CD4-positive, alpha-beta memory T cell (primary cell): ENCODE data around the gene ZSCAN10. TPM values are rescaled to one million over a fixed set of nuclear protein-coding genes. Genes with fewer than 3 reads are reported as not detected.
"Not testable (repeated sequence)": the region's sequence is repeated elsewhere in the genome, so short reads cannot be mapped to it uniquely, and the experiment has no call there.

Experiments used
- CTCF ChIA-PET: fragments of 350-600 bp; sonication (Branson Sonifier 250); formaldehyde crosslinking; loops from one replicate; lab custom pipeline; 2021; ENCODE audit warnings: inconsistent platforms; ENCODE audit not compliant: partially characterized antibody; lab: Charles Lee
- POLR2A ChIA-PET: fragments of 350-600 bp; sonication (Branson Sonifier 250); formaldehyde crosslinking; loops from one replicate; lab custom pipeline; 2021; ENCODE audit not compliant: partially characterized antibody; lab: Charles Lee
- DNase-seq, 5 donors: peaks; one replicate each; pipeline versions ENCODE4 v3.0.0 to v3.0.0-alpha.2; 2020 to 2022; ENCODE audit warnings: mixed read lengths in 1 of 5
- H3K27ac ChIP-seq: one replicate; pipeline ENCODE4 v1.7.0; 2013; ENCODE audit warnings: low read depth, low read length
- H3K27me3 ChIP-seq: 2 replicates; pipeline ENCODE4 v1.7.0; 2013; ENCODE audit warnings: mild to moderate bottlenecking, low read length, moderate library complexity; ENCODE audit not compliant: insufficient read depth
- H3K36me3 ChIP-seq: 2 replicates; pipeline ENCODE4 v1.7.0; 2013; ENCODE audit warnings: mild to moderate bottlenecking, low read length, moderate library complexity; ENCODE audit not compliant: insufficient read depth
- H3K4me1 ChIP-seq: 2 replicates; pipeline ENCODE4 v1.7.0; 2013; ENCODE audit warnings: mild to moderate bottlenecking, low read length, moderate library complexity; ENCODE audit not compliant: insufficient read depth
- H3K4me3 ChIP-seq, 2 donors: one replicate each; pipeline ENCODE4 v1.7.0; 2013; ENCODE audit warnings: low read length in 2 of 2, mild to moderate bottlenecking in 1 of 2
- H3K9me3 ChIP-seq, 2 donors: one replicate each; pipeline ENCODE4 v1.7.0; 2013; ENCODE audit warnings: low read length in 2 of 2, control low read depth in 1 of 2; ENCODE audit not compliant: control insufficient read depth in 1 of 2
- H3K27ac Mint-ChIP-seq, 7 donors: one replicate each; pipeline ENCODE4 v1.8.0; 2020 to 2021; ENCODE audit warnings: mixed read lengths in 7 of 7, mild to moderate bottlenecking in 6 of 7, inconsistent platforms in 3 of 7, moderate library complexity in 3 of 7
- H3K27me3 Mint-ChIP-seq, 2 donors: one replicate each; pipeline ENCODE4 v1.8.0; 2020 to 2021; ENCODE audit warnings: mixed read lengths in 2 of 2
- H3K36me3 Mint-ChIP-seq, 2 donors: one replicate each; pipeline ENCODE4 v1.8.0; 2020 to 2021; ENCODE audit warnings: mixed read lengths in 2 of 2, inconsistent platforms in 1 of 2, mild to moderate bottlenecking in 1 of 2
- H3K4me1 Mint-ChIP-seq, 4 donors: one replicate each; pipeline ENCODE4 v1.8.0; 2020 to 2021; ENCODE audit warnings: mixed read lengths in 4 of 4, mild to moderate bottlenecking in 1 of 4
- H3K4me3 Mint-ChIP-seq, 8 donors: one replicate each; pipeline ENCODE4 v1.8.0; 2020 to 2021; ENCODE audit warnings: mixed read lengths in 8 of 8, mild to moderate bottlenecking in 7 of 8, moderate library complexity in 6 of 8, inconsistent platforms in 3 of 8
- H3K9me3 Mint-ChIP-seq, 8 donors: one replicate each; pipeline ENCODE4 v1.8.0; 2020 to 2021; ENCODE audit warnings: mixed read lengths in 8 of 8, mild to moderate bottlenecking in 5 of 8, inconsistent platforms in 3 of 8, moderate library complexity in 1 of 8
- intact Hi-C: fragments of 100-400 bp; cut with micrococcal nuclease; formaldehyde crosslinking; loops from one replicate; pipeline ENCODE4 v1.15.1; 2023
- polyA plus RNA-seq, 2 donors: library from polyadenylated mRNA; unstranded; fragments of 300-500 nt; fragmentation: Illumina TruSeq; gene quantifications; one replicate each; pipeline ENCODE4 v1.2.3, GENCODE V29; 2021
- total RNA-seq, 2 experiments: library from RNA; stranded (reverse); gene quantifications; one replicate each; pipeline ENCODE4 v1.2.3, GENCODE V29; 2021

Gene ZSCAN10
- total and polyA plus RNA-seq, 4 experiments from 2014 or later, result 0.15 TPM; not detected in 3

GRCh38 chr16:3074860-3075522, 24.1 kb downstream of the ZSCAN10 start:
- ChIA-PET POLR2A (interaction anchor here (0.8 to 11.4 kb wide), 31 partner anchors 8 to 1400 kb away, joined by 3 to 217 read pairs (median 6); partner anchors contain the start of genes HCFC1R1, IL32, THOC6 and ZNF174), CTCF (interaction anchor here (0.7 to 8.2 kb wide), 18 partner anchors 10 to 578 kb away, joined by 3 to 78 read pairs (median 4); partner anchors contain the start of genes IL32, TNFRSF12A, ZNF213 and ZSCAN10)
- Histone ChIP-seq H3K27ac (peak overlapping the region; percentile 77), H3K9me3 (no peaks in the 10 kb centered on the region), H3K27me3 (no peaks in the 10 kb centered on the region), H3K4me1 (peaks cover 98% of the 10 kb centered on the region), H3K36me3 (no peaks in the 10 kb centered on the region), H3K4me3 (peak overlapping the region; percentile 4 to 29)
- Mint-ChIP-seq H3K4me3 (peak overlapping the region; percentile 74 to 87 (median 83)), H3K27ac (peak overlapping the region; percentile 91 to 99 (median 97)), H3K9me3 (peaks cover 0 to 2% (median 0%) of the 10 kb centered on the region in 8 donors), H3K4me1 (peaks cover 69 to 98% (median 85%) of the 10 kb centered on the region in 4 donors), H3K36me3 (peaks cover 3 to 16% of the 10 kb centered on the region in 2 donors), H3K27me3 (no peaks in the 10 kb centered on the region)
- peak; percentile 90 to 96 (median 91) for DNase-seq
- intact Hi-C loops, result loop anchor here (1.0 to 2.0 kb wide), 3 partner anchors 10 to 31 kb away; partner anchors contain the start of gene IL32

GRCh38 chr16:3073448-3073847, 25.6 kb downstream of the ZSCAN10 start:
- Mint-ChIP-seq H3K4me3 (peak overlapping the region; percentile 74 to 87 (median 82)), H3K27ac (peak overlapping the region; percentile 91 to 99 (median 97)), H3K27me3 (no peaks in the 10 kb centered on the region), H3K4me1 (peaks cover 67 to 96% (median 81%) of the 10 kb centered on the region in 4 donors), H3K36me3 (peaks cover 16 to 26% of the 10 kb centered on the region in 2 donors), H3K9me3 (peaks cover 0 to 1% (median 0%) of the 10 kb centered on the region in 8 donors)
- H3K9me3 ChIP-seq, result no peaks in the 10 kb centered on the region
- ChIA-PET POLR2A (interaction anchor here (4.8 to 11.4 kb wide), 4 partner anchors 7 to 55 kb away, joined by 37 to 217 read pairs (median 68); partner anchors contain the start of gene IL32), CTCF (interaction anchor here (4.8 to 8.2 kb wide), 3 partner anchors 9 to 25 kb away, joined by 33 to 78 read pairs (median 57); partner anchors contain the start of genes IL32 and ZSCAN10)
- H3K4me3 ChIP-seq, result peak overlapping the region in 1 of 2 donors; percentile 26
- no peaks in the 10 kb centered on the region for H3K27me3 ChIP-seq
- intact Hi-C loops, result no loop called here
- peak overlapping the region; percentile 77 for H3K27ac ChIP-seq
- H3K4me1 ChIP-seq, result peaks cover 96% of the 10 kb centered on the region
- H3K36me3 ChIP-seq, result peaks cover 7% of the 10 kb centered on the region
- DNase-seq, result no peak

- H3K4me3 ChIP-seq, intact Hi-C loops, H3K27me3 ChIP-seq, H3K9me3 Mint-ChIP-seq, H3K9me3 ChIP-seq, H3K27me3 Mint-ChIP-seq: not testable (repeated sequence)
- Histone ChIP-seq H3K36me3 (peaks cover 14% of the 10 kb centered on the region), H3K4me1 (peaks cover 96% of the 10 kb centered on the region), H3K27ac (peak overlapping the region; percentile 12)
- ChIA-PET CTCF (interaction anchor here (0.8 to 8.2 kb wide), 2 partner anchors 13 to 25 kb away, joined by 3 to 78 read pairs; partner anchors contain the start of gene ZSCAN10), POLR2A (interaction anchor here (1.5 to 11.4 kb wide), 4 partner anchors 6 to 20 kb away, joined by 3 to 217 read pairs (median 42); partner anchors contain the start of gene IL32)
- peak overlapping the region in 6 of 8 donors; percentile 74 to 87 (median 78) for H3K4me3 Mint-ChIP-seq
- H3K36me3 Mint-ChIP-seq, result peaks cover 23 to 28% of the 10 kb centered on the region in 2 donors
- peak; percentile 32 to 68 (median 48) for DNase-seq
- peaks cover 65 to 96% (median 79%) of the 10 kb centered on the region in 4 donors for H3K4me1 Mint-ChIP-seq
- peak overlapping the region in 6 of 7 donors; percentile 36 to 99 (median 94) for H3K27ac Mint-ChIP-seq
Measured at GRCh38 chr16:3072576-3073263, 26.4 kb downstream of the ZSCAN10 start.

GRCh38 chr16:3072148-3072547, 26.9 kb downstream of the ZSCAN10 start:
- Histone ChIP-seq H3K36me3 (peaks cover 20% of the 10 kb centered on the region), H3K4me1 (peaks cover 96% of the 10 kb centered on the region)
- H3K27me3 Mint-ChIP-seq, H3K9me3 Mint-ChIP-seq, intact Hi-C loops, H3K9me3 ChIP-seq, H3K27me3 ChIP-seq, H3K27ac ChIP-seq, H3K4me3 ChIP-seq: not testable (repeated sequence)
- peak overlapping the region; percentile 63 to 96 (median 88) for H3K27ac Mint-ChIP-seq
- peaks cover 29 to 33% of the 10 kb centered on the region in 2 donors for H3K36me3 Mint-ChIP-seq
- ChIA-PET CTCF (interaction anchor here (0.8 kb wide), 1 partner anchor 12 kb away, joined by 3 read pairs; no protein-coding TSS in a partner anchor), POLR2A (interaction anchor here (1.5 to 11.4 kb wide), 3 partner anchors 5 to 13 kb away, joined by 3 to 217 read pairs (median 47); partner anchors contain the start of gene IL32)
- H3K4me3 Mint-ChIP-seq, result peak overlapping the region in 7 of 8 donors; percentile 55 to 84 (median 74)
- H3K4me1 Mint-ChIP-seq, result peaks cover 62 to 96% (median 78%) of the 10 kb centered on the region in 4 donors
- peak in 1 of 5 donors; percentile 43 for DNase-seq

GRCh38 chr16:3071655-3072054, 27.4 kb downstream of the ZSCAN10 start:
- POLR2A ChIA-PET, result interaction anchor here (0.7 to 11.4 kb wide), 12 partner anchors 5 to 100 kb away, joined by 3 to 217 read pairs (median 6); partner anchors contain the start of genes IL32 and ZSCAN10
- H3K27me3 Mint-ChIP-seq, result no peaks in the 10 kb centered on the region
- H3K9me3 ChIP-seq, result no peaks in the 10 kb centered on the region
- H3K36me3 Mint-ChIP-seq, result peaks cover 30 to 35% of the 10 kb centered on the region in 2 donors
- intact Hi-C loops, result no loop called here
- H3K27ac ChIP-seq, result no peak overlapping the region
- no peak overlapping the region for H3K4me3 ChIP-seq
- H3K36me3 ChIP-seq, result peaks cover 21% of the 10 kb centered on the region
- peak overlapping the region; percentile 63 to 96 (median 88) for H3K27ac Mint-ChIP-seq
- DNase-seq, result no peak
- peaks cover 92% of the 10 kb centered on the region for H3K4me1 ChIP-seq
- CTCF ChIA-PET, result interaction anchor here (1.0 to 1.9 kb wide), 6 partner anchors 12 to 96 kb away, joined by 3 to 8 read pairs (median 4); no protein-coding TSS in a partner anchor
- peaks cover 0 to 2% (median 0%) of the 10 kb centered on the region in 8 donors for H3K9me3 Mint-ChIP-seq
- H3K4me3 Mint-ChIP-seq, result peak overlapping the region; percentile 45 to 84 (median 72)
- H3K27me3 ChIP-seq, result no peaks in the 10 kb centered on the region
- H3K4me1 Mint-ChIP-seq, result peaks cover 58 to 95% (median 74%) of the 10 kb centered on the region in 4 donors

- no peak for DNase-seq
- no peak overlapping the region for H3K27ac ChIP-seq
- H3K36me3 Mint-ChIP-seq, result peaks cover 37 to 43% of the 10 kb centered on the region in 2 donors
Measured at GRCh38 chr16:3070608-3071111, 28.4 kb downstream of the ZSCAN10 start.

More at GRCh38 chr16:3070608-3071111, 28.4 kb downstream of the ZSCAN10 start:
- Histone ChIP-seq H3K36me3 (peaks cover 21% of the 10 kb centered on the region), H3K4me1 (peaks cover 82% of the 10 kb centered on the region), H3K9me3 (no peaks in the 10 kb centered on the region), H3K27me3 (no peaks in the 10 kb centered on the region), H3K4me3 (no peak overlapping the region)
- ChIA-PET POLR2A (interaction anchor here (0.7 to 11.4 kb wide), 18 partner anchors 4 to 101 kb away, joined by 3 to 217 read pairs (median 5); partner anchors contain the start of genes IL32 and ZSCAN10), CTCF (interaction anchor here (1.0 to 1.9 kb wide), 6 partner anchors 11 to 97 kb away, joined by 3 to 8 read pairs (median 4); no protein-coding TSS in a partner anchor)
- Mint-ChIP-seq H3K27me3 (no peaks in the 10 kb centered on the region), H3K4me3 (peak overlapping the region in 3 of 8 donors; percentile 9 to 84 (median 68)), H3K27ac (peak overlapping the region; percentile 36 to 94 (median 86)), H3K4me1 (peaks cover 54 to 94% (median 67%) of the 10 kb centered on the region in 4 donors), H3K9me3 (peaks cover 0 to 4% (median 0%) of the 10 kb centered on the region in 8 donors)
- intact Hi-C loops, result no loop called here
